Stimulated activated CD4-positive, alpha-beta T cell treated with anti-CD3 and anti-CD28 coated beads, TNF-alpha, amount 100 ng/mL, for 24 hours (primary cell): ENCODE results near the gene MOV10.
A peak's percentile ranks its signal among the peaks of the same experiment; 100 is the strongest.
"Not testable (repeated sequence)": the region's sequence is repeated elsewhere in the genome, so short reads cannot be mapped to it uniquely, and the experiment has no call there.

Experiments used
- DNase-seq, 3 experiments: peaks; one replicate each; pipeline ENCODE4 v3.0.0-alpha.2; 2020; ENCODE audit warnings: low read depth in 3 of 3

The MOV10 gene

DNA sequence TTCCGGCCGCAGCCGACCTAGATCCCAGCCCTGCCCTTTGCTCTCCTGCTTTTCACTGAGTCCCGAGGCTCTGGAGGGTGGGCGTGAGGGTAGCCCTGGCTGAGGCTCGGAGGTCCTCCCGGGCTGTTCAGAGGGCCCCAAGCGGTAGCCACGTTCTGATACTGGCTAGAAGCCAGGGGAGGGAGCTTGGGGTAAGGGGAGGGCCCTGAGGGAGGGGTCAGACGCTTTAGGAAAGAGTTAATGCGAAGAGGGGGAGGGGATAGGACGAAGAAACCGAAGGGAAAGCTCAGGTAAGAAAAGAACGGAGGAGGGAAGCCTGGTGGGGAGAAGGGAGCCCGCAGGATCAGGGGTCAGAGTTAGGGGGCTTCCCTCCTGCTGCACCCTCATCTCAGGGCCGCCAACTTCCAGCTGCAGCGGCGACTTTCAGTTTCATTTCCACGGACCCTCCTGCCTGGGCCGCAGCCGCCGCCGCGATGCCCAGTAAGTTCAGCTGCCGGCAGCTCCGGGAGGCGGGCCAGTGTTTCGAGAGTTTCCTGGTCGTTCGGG lies at the start of gene MOV10:
Gene MOV10, plus strand, starts transcription at position 220 of the 546 bp plus-strand sequence. Its CDS starts 254 bp downstream, at position 474.
- peak; percentile 14 to 58 (median 18) for DNase-seq

GRCh38 chr1:112625696-112626095 lies 48.8 kb upstream of the MOV10 start:
- DNase-seq: no peak

GRCh38 chr1:112626193-112626592 lies 48.3 kb upstream of the MOV10 start:
- DNase-seq: no peak

DNA sequence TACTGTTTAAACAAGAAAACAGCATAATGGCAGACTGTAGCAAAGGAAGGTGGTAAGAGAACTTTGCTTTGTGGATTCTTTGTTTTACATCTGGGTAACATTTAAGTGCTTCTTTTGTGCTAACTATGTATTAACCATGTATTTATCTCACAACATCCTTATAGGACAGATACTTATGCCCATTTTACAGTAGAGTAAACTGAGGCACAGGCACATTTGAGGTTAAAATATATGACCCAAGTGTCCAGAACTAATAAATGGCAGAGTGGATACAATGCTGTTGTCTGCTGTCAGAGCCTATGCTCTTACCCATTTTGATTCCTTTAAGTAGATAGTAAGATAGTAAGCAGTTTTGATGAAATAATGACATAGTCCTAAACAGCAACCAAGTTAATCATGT lies 47.6 kb upstream of the MOV10 start:
- DNase-seq: no peak

DNA sequence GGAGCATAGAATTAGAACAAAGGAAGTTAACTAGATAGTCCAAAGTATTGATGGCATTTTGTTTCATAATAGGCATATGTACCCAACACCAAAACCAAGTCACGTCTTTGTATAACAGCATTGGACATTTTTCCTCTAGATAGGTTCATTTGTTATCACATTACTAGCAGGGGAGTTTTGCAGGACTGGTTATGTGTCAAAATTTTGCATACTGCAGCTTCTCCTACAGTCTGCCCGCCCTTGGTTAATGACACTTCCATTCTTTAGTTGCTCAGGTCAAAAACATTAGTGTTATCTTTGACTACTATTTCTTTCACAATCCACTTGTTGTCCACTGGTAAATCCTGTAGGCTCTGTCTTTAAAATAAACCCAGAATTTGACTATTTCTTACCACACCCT lies 45.9 kb upstream of the MOV10 start:
- no peak for DNase-seq

DNA sequence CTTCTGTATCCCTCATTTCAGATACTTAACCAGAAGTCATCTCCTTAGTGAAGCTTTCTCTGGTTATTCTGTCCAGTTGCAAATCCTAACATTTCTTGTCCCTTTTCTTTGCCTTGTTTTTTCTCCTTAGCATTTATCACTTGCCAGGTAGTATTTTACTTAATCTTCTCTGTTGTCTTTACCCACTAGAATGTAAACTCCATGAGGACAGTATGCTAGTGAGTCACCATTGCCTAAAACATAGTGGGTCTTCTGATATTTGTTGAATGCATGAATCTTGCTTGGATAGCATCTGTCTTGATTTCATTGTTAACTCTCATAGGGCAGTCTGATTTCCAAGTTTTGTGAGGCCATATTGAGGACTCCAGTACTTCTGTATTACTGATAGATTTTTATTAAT lies 45.2 kb upstream of the MOV10 start:
- no peak for DNase-seq

DNA sequence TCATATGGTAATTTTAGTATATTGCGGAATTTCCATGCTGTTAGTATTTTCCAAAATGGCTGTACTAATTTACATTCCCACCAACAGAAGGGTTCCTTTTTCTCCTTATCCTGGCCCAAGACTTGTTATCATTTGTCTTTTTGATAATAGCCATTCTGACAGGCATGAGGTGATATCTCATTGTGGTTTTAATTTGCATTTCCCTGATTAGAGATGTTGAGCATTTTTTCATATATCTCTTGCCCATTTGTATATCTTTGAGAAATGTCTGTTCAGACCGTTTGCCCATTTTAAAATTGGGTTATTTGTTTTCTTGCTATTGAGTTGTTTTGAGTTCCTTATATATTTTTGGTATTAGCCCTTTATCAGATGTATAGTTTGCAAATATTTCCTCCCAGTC lies 40.8 kb upstream of the MOV10 start:
- DNase-seq: no peak

GRCh38 chr1:112634367-112634766 lies 40.1 kb upstream of the MOV10 start:
- no peak for DNase-seq

DNA sequence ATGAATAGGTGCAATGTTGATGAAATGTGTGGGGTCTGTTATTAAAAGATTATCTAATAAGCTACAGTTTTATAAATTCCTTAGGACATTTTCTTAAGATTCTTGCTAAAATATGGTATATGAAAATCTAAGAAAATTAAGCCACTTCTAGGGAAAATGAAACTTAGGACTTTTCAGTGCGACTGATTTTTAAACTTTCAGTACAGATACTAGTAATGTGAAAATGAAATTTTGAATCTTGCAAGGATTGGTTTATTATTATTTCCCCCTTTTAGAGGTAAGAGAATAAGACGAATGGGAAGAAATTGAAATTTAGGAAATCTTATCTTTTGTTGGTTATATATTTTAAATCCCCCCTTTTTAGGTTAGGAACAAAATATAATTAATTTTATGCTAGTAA lies 38.4 kb upstream of the MOV10 start:
- DNase-seq: no peak

GRCh38 chr1:112636597-112637253 lies 37.7 kb upstream of the MOV10 start:
- DNase-seq: no peak

- DNase-seq: no peak
These were observed 37.0 kb upstream of the MOV10 start for GRCh38 chr1:112637254-112638109.

GRCh38 chr1:112638110-112638428 lies 36.4 kb upstream of the MOV10 start:
- DNase-seq: no peak

- not testable (repeated sequence) for DNase-seq
These were observed 34.0 kb upstream of the MOV10 start for GRCh38 chr1:112640437-112640836.

GRCh38 chr1:112643080-112643479 lies 31.4 kb upstream of the MOV10 start:
- no peak for DNase-seq

DNA sequence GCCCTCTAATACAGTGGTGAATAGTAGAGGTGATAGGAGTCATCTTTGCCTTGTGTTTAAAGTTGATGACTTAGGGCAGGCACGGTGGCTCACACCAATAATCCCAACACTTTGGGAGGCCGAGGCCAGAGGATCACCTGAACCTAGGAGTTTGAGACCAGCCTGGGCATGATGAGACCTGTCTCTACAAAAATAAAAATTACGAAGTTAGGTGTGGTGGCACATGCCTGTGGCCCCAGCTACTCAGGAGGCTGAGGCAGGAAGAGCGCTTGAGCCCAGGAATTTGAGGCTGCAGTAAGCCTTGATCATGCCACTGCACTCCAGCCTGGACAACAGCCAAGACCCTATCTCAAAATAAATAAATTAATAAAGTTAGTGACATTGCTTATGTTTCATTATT lies 28.2 kb upstream of the MOV10 start:
- no peak for DNase-seq

GRCh38 chr1:112651205-112651604 lies 23.3 kb upstream of the MOV10 start:
- DNase-seq: no peak

GRCh38 chr1:112665857-112666256 lies 8.6 kb upstream of the MOV10 start:
- DNase-seq: no peak

DNA sequence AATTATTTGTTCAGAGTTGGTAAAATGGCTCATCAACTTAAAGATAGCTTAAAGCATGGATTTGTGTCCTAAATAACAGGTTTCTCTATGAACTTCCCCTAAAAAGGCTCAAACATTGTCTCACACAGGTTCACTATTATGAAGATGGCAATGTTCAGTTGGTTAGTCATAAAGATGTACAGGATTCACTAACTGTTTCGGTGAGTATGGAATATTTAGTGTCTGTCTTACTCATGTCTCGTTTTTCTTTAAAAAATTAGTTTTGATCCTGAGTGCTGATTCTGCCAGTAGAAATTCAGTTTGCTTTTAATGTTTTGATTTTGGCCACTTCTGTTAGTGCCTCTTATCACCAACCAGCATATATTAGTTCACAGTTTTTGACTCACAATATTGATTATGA lies 7.5 kb upstream of the MOV10 start:
- DNase-seq: no peak

- DNase-seq: no peak
These were observed 2.5 kb upstream of the MOV10 start for GRCh38 chr1:112672009-112672408.

GRCh38 chr1:112672842-112673241 lies 1.6 kb upstream of the MOV10 start:
- no peak for DNase-seq

DNA sequence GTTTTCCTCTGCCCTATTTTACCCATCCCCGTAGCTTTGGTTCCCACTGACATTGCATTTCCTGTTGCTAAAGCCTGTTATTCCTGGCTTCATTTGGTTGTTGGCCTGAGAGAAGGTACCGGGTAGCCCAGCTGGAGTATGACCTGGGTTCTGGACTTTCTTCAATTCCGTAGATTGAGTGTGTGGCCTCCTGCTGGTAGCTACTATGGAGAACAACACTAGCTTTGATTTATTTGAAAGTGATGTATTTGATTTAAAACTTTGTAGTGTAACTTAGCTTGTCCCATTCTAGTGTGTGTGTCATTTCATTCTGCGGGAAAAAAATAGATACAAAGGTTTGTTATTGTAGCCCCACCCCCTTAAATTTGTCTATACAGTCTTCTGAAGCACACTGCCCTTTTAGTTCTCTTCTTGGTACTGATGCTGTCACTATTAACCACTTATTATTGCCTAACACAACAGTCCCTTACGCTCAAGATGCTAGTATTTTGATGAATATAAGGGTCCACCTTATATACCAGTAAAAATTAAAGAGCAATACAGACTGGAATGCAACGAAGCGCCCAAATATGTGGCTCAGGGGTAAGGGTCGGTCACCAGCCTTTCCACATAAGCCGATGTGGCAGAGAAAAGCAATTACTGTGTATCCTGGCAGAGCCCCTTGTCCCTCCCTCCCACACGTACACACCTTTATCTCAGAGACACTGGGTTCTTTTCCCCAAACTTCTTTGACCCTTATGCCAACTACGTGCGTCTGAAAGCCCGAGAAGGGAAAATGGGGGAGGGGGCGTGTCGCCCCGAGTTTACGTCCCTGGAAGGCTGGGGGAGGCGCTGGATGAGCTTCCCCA lies 643 bp upstream of the MOV10 start:
- no peak for DNase-seq
